Muscle layer of duodenum (tissue), 2 donors: ENCODE measurements around the gene ATF7.
"Not testable (repeated sequence)": the region's sequence is repeated elsewhere in the genome, so short reads cannot be mapped to it uniquely, and the experiment has no call there.

Experiments
- H3K27ac ChIP-seq: one replicate; pipeline ENCODE4 v1.7.0; 2013; ENCODE audit warnings: mild to moderate bottlenecking, low read length
- H3K27me3 ChIP-seq: one replicate; pipeline ENCODE4 v1.7.0; 2013; ENCODE audit warnings: low read depth, mild to moderate bottlenecking, control low read depth, low read length
- H3K36me3 ChIP-seq, 2 donors: one replicate each; pipeline ENCODE4 v1.7.0; 2013; ENCODE audit warnings: low read length in 2 of 2, control low read depth in 1 of 2, mild to moderate bottlenecking in 1 of 2; ENCODE audit not compliant: insufficient read depth in 2 of 2, control insufficient read depth in 1 of 2
- H3K4me1 ChIP-seq, 2 donors: one replicate each; pipeline ENCODE4 v1.7.0; 2013; ENCODE audit warnings: low read length in 2 of 2, mild to moderate bottlenecking in 2 of 2, control low read depth in 1 of 2, moderate library complexity in 1 of 2; ENCODE audit not compliant: insufficient read depth in 2 of 2, control insufficient read depth in 1 of 2
- H3K4me3 ChIP-seq, 2 donors: one replicate each; pipeline ENCODE4 v1.7.0; 2013; ENCODE audit warnings: low read length in 2 of 2, low read depth in 1 of 2, mild to moderate bottlenecking in 1 of 2
- H3K9me3 ChIP-seq, 2 donors: one replicate each; pipeline ENCODE4 v1.7.0; 2013; ENCODE audit warnings: low read length in 2 of 2, control low read depth in 1 of 2, mild to moderate bottlenecking in 1 of 2; ENCODE audit not compliant: control insufficient read depth in 1 of 2
- donor health status: healthy.

Gene ATF7

DNA sequence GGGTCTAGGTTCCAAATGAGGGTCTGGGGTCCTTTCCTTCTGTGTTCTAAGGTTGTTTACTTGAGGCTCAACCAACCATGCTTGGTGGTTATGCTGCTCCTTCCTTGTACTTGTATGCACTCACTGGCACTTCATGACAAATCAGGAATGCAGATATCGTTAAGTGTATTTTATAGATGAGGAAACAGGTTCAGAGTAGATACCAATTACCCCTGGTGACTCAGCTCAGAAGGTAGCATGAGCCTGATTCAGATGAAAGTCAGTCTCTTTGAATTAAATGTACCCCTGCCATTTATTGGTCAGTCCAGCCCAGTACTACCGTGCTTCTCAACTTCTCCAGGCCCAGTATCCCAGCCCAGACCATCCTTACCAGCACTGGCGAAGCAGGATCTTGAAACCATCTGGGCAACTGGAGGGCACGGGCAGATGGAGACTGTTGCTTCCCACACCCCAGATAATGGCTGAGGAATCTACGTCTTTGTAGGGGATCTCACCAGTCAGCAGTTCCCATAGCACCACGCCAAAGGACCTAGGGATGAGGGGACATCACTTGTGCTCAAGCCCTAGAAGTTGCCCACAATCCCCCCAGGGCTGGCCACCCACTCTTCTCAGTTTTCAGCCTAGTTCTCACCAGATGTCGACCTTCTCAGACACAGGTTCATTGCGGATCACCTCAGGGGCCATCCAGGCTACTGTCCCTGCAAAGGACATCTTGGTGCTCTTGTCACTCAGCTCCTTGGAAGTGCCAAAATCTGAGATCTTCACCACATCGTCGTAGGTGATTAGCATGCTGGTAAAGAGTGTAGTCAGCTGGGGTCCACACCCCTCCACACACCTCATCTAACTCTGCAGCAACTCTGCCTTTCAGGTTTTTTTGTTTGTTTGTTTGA, 141.3 kb downstream of the ATF7 start:
- peaks cover 56 to 69% of the 10 kb centered on the region in 2 donors for H3K36me3 ChIP-seq
- H3K27ac ChIP-seq = no peak overlapping the region
- H3K4me1 ChIP-seq = peaks cover 0 to 4% of the 10 kb centered on the region in 2 donors
- H3K9me3 ChIP-seq = no peaks in the 10 kb centered on the region
- no peaks in the 10 kb centered on the region for H3K27me3 ChIP-seq
- H3K4me3 ChIP-seq = no peak overlapping the region

DNA sequence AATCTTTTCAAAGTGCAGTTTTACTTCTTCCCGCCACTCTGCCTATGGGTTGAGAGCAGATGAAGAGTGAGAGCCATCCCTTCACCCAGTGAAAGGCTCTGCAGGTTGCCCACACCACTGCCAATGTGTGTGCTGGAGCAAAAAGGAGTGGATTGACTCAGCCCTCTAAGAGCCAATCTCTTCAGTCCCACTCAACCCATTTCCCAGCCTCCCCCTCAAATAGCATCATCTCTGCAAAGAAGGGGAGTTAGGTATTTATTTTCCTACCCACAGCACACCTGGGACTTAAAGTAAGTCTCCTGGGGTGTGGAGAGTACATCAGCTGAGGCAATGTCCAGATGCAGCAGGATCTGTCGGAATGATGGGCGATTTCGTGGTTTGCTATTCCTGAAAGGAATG, 142.2 kb downstream of the ATF7 start:
- no peaks in the 10 kb centered on the region for H3K9me3 ChIP-seq
- H3K36me3 ChIP-seq = peaks cover 65 to 78% of the 10 kb centered on the region in 2 donors
- H3K27me3 ChIP-seq = no peaks in the 10 kb centered on the region
- H3K4me1 ChIP-seq = peaks cover 0 to 4% of the 10 kb centered on the region in 2 donors
- no peak overlapping the region for H3K4me3 ChIP-seq
- no peak overlapping the region for H3K27ac ChIP-seq

DNA sequence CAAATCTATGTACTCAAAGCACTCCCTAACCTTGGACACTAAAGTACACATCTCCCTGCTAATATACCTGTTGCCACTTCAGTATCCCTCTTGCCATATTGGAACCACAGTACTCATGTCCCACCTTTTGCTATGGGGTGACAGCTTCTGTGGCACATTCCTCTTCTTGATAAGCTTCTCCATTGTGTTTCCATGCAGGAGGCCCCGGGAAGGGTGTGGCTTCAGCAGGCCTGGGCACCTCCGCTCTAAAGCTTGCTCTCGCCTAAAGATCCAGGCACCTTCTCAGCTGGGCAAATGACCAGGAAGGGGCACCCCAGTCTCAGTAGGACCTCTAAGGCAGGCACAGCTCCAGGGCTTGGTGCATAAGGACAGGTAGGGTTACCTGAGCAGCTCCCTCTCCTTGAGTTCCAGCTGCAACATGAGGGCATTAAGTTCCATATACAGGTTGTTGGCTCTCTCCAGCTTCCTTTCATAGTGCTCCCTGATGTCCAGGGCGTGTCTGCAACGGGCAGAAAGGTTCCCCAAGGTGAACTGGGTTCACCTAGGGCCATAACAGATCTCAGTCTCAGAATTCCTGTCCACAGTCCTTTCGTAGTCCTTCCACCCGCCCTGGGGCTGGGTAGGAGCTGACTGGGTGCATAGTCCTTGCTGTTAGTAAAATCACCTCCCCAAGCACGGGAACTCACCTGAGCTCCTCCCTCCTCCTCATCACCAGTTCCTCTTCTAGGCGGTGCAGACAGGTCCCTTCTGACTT, 142.8 kb downstream of the ATF7 start:
- H3K4me3 ChIP-seq = no peak overlapping the region
- peaks cover 0 to 4% of the 10 kb centered on the region in 2 donors for H3K4me1 ChIP-seq
- no peaks in the 10 kb centered on the region for H3K9me3 ChIP-seq
- H3K27me3 ChIP-seq = no peaks in the 10 kb centered on the region
- H3K27ac ChIP-seq = no peak overlapping the region
- H3K36me3 ChIP-seq = peaks cover 68 to 84% of the 10 kb centered on the region in 2 donors

DNA sequence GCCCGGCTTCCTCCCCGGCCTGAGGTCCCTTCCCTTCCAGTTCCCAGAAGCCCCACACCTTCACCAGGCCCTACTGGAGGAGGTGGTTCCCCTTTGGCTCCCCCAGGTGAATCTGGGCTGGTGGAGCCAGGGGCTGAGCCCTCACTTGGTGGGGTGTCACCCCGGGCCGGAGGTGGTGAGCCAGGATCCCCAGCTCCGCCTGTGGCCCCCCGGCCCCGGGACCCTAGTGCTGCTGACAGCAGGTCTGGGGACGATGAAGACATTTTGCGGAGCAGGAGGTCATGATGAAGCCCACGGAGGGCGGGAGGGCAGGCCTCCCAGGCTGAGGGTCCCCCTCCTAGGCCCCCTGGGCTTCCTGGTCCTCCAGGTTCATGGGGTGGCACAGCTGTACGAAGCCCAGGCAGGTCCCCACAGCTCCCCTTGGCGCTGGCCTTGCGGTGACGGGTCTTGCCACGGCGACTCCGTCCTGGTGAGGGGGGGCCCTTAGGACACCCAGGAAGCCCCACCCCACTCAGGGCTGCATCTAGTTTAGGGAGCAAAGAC, 143.5 kb downstream of the ATF7 start:
- Histone ChIP-seq H3K9me3 (no peaks in the 10 kb centered on the region), H3K27me3 (no peaks in the 10 kb centered on the region), H3K36me3 (peaks cover 72 to 84% of the 10 kb centered on the region in 2 donors), H3K4me1 (peaks cover 0 to 4% of the 10 kb centered on the region in 2 donors), H3K4me3 (no peak overlapping the region), H3K27ac (no peak overlapping the region)

DNA sequence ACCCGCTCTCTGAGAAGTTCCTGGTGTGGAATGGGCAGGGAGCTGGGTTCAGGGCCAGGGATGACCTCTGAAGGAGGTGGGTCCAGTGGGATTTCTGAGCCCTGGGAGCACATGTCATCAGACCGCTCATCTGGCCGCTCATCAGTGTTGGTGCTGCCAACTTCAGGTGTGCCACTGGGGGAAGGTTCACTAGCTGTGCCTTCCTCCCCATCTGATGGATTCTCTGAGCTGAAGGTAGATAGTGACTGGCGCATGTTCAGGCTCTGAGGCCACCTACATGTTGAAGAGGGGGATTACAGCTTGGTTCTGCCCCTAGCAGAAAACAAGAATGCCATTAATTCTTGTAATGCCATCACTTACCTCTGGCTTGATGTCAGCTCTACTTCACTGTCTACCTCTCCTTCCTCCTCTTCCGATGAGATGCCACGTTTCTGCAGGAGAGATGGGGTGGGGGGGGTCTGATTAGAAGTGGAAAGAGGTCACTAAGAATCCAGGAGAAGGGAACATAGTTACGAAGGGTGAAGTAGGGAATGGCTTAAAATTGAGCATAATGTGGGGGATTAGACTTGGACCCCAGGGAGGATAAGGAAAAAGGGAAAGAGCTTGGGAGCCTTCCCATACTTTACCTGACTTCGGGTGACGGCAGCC, 144.1 kb downstream of the ATF7 start:
- no peaks in the 10 kb centered on the region for H3K9me3 ChIP-seq
- no peak overlapping the region for H3K4me3 ChIP-seq
- no peak overlapping the region for H3K27ac ChIP-seq
- no peaks in the 10 kb centered on the region for H3K27me3 ChIP-seq
- H3K36me3 ChIP-seq = peaks cover 68 to 78% of the 10 kb centered on the region in 2 donors
- peaks cover 0 to 4% of the 10 kb centered on the region in 2 donors for H3K4me1 ChIP-seq

DNA sequence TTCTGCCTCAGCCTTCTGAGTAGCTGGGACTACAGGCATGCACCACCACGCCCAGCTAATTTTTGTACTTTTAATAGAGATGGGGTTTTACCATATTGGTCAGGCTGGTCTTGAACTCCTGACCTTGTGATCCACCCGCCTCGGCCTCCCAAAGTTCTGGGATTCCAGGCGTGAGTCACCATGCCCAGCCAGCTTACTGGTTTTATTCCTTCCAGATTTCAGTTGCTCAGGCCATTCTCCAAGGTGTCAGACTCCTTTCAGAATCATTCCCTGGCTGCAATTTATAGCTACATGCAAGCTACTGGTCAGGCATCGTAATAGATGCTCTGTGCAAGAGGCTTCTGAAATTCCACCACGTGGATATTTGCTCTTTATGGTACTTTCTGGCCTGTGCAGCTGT, 144.7 kb downstream of the ATF7 start:
- not testable (repeated sequence) for H3K27ac ChIP-seq, H3K4me1 ChIP-seq, H3K9me3 ChIP-seq, H3K27me3 ChIP-seq, H3K4me3 ChIP-seq
- H3K36me3 ChIP-seq = peaks cover 72 to 75% of the 10 kb centered on the region in 2 donors

DNA sequence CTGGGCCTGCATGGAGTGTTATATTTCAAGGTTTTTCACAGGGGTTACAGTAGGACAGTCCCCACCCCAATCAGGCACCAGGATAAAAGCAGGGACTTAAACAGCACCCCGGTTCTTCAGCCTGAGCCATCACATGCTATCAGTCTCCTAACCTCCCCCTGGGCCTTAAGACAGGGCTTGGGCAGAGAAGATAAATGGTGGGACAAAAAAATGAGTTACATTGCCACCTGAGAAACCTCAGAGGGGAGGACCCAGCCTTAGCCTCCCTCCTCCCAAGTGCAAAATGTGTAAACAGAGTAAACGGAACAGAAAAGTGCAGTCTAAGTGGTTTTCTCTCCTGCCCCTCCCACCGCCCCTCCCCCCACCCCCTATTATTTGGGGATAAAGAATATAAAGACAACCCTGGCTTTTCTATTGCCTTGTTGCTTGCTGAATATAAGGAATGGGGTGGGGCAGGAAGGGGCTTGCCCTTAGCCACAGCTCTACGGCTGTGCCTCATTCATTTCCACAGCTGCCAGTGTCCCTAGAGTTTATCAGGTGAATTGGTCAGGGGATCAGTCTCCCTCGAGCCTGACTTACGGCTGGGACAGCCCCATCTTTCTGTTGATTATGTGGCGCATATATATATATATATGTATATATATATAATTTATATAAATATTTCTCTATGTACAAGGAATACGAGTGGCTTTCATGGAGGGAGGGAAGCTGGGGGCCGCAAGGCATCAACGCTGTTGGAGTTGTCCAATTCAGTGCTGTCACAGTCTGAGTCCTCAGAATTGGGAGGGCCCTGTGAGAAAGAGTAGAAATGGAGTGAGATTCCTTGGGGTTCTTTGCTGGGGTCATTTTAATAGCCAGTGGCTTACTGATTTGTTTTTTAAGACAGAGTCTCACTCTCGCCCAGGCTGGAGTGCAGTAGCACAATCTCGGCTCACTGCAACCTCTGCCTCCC, 145.4 kb downstream of the ATF7 start:
- Histone ChIP-seq H3K27me3 (no peaks in the 10 kb centered on the region), H3K9me3 (no peaks in the 10 kb centered on the region), H3K27ac (no peak overlapping the region), H3K4me1 (peaks cover 0 to 14% of the 10 kb centered on the region in 2 donors), H3K36me3 (peaks cover 72 to 75% of the 10 kb centered on the region in 2 donors), H3K4me3 (no peak overlapping the region)

DNA sequence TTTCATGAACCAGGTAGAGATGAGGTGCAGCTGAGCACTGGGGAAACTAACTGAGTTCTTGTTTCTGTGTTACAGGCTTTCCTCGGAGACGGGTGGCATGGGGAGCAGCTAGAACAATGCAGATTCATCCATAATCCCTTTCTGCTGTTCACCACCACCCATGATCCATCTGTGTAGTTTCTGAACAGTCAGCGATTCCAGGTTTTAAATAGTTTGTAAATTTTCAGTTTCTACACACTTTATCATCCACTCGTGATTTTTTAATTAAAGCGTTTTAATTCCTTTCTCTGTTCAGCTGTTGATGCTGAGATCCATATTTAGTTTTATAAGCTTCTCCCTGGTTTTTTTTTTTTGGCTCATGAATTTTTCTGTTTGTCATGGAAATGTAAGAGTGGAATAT, 146.9 kb downstream of the ATF7 start:
- H3K9me3 ChIP-seq = no peaks in the 10 kb centered on the region
- H3K27ac ChIP-seq = peak overlapping the region; percentile 4
- H3K27me3 ChIP-seq = no peaks in the 10 kb centered on the region
- peaks cover 74 to 76% of the 10 kb centered on the region in 2 donors for H3K36me3 ChIP-seq
- H3K4me1 ChIP-seq = peaks cover 0 to 28% of the 10 kb centered on the region in 2 donors
- H3K4me3 ChIP-seq = no peak overlapping the region

DNA sequence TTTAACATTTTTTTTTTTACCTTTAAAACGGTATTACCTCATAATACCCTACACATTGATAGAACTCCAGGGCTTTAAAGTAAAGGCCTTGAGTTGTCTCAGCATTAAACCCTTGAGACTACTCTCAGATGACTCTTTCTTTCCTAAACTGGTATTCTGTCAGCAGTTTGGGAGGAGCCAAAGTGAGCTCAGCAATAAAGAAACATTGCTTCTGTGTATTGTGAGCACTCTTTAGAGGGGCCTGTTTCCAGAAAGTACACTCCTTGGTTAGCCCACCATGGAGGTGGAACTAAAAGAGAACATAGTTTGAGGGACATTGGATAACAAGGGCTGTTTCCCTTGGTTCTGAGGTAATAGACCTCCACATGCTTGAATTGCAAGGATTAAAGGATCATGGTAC, 147.3 kb downstream of the ATF7 start:
- no peaks in the 10 kb centered on the region for H3K27me3 ChIP-seq
- H3K36me3 ChIP-seq = peaks cover 75 to 76% of the 10 kb centered on the region in 2 donors
- H3K4me1 ChIP-seq = peaks cover 0 to 33% of the 10 kb centered on the region in 2 donors
- no peak overlapping the region for H3K4me3 ChIP-seq
- H3K27ac ChIP-seq = peak overlapping the region; percentile 4
- no peaks in the 10 kb centered on the region for H3K9me3 ChIP-seq

DNA sequence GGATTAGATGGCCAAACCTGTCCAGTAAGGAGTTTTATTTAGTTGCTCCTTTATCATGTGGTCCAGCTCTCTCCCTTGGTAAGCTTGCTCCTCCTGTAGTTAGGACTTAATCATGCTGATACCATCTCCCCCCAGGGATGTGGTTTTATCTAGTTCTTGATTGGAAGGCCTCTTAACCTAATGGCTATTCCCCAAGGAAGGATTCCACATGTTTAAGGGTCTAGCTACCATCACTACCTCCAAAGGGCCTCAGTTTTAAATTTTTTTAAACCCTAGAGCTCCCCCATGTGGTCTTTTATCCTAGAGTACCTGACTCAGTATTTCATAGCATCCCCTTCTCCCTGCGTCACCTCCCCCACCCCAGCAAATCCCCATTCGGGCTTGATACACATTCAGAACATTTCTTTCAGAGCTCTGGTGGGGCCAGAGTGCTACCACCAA, 149.4 kb downstream of the ATF7 start:
- no peak overlapping the region for H3K4me3 ChIP-seq
- H3K27ac ChIP-seq = no peak overlapping the region
- H3K4me1 ChIP-seq = peaks cover 3 to 53% of the 10 kb centered on the region in 2 donors
- no peaks in the 10 kb centered on the region for H3K27me3 ChIP-seq
- peaks cover 75 to 80% of the 10 kb centered on the region in 2 donors for H3K36me3 ChIP-seq
- no peaks in the 10 kb centered on the region for H3K9me3 ChIP-seq
